Activated CD4-positive, alpha-beta T cell treated with anti-CD3 and anti-CD28 coated beads, Interleukin-2, Interleukin-4, amounts not matched to agents 100 ng/mL and 50 ng/mL, durations not matched to agents 16 hours and 8 hours (primary cell): ENCODE results near the gene COLQ.
"Not testable (repeated sequence)": the region's sequence is repeated elsewhere in the genome, so short reads cannot be mapped to it uniquely, and the experiment has no call there.

Source experiments
- DNase-seq: peaks from one replicate; pipeline ENCODE4 v3.0.0-alpha.2; 2020; ENCODE audit warnings: low spot score

The COLQ gene

DNA sequence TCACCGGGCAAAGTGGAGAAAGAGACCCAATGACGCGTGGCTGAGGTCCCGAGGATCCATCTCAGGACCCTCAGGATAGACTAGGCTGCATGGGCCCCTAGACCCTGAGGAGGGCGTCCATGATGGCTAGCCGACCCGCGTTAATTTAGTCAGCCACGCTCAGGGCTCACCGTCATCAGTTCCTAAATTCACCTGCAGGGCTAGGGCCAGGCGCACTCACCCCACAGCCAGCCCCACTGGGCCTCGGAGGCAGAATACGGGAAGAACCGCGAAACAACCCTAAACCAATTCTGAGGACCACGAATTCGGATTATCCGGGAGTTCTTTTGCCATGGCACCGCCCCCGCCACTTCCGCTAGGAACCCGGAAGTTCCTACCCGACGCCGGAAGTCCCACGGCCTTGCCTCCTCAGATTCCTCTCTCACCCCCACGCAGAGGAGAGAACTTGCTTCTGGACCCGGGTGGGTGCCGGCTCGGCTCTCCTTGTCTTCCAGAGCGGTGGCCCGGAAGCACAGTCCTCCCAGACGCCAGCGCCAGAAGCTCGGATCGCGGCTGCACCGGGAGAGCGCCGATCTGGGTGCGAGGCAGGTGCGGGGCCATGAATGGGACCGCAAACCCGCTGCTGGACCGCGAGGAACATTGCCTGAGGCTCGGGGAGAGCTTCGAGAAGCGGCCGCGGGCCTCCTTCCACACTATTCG, 94.2 kb downstream of the COLQ start, which contains the start of the genes EAF1 and METTL6:
Gene EAF1 (plus strand): TSS at position 417 of the 699 bp plus-strand sequence. CDS start 182 bp downstream, at position 599.
Gene METTL6 (minus strand): TSS at position 363 of the 699 bp plus-strand sequence. CDS start 1,033 bp downstream, outside the sequence.
- peak; percentile 85 for DNase-seq

- no peak for DNase-seq
Measured at GRCh38 chr3:15426579-15427118, 94.9 kb downstream of the COLQ start.

DNA sequence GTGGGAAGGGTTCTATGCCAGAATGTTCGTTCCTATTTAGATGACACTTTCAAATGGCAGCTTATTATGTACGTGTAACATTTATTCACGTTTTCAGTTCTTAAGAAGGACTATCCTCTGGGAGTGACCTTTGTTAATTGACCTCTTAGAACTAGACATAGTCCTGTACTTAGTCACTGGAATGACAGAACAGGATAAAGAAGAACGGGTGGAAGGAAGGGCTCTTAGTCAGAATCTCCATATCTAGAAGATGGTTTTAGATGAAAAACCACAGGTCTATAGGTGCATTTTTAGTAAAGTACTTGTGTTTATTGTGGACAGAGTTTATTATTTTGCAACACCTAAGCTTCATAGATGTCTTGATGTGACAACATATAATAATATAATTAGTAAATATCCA, 100.6 kb downstream of the COLQ start:
- no peak for DNase-seq

- DNase-seq, result not testable (repeated sequence)
Measured at GRCh38 chr3:15410966-15411365, 110.5 kb downstream of the COLQ start.

DNA sequence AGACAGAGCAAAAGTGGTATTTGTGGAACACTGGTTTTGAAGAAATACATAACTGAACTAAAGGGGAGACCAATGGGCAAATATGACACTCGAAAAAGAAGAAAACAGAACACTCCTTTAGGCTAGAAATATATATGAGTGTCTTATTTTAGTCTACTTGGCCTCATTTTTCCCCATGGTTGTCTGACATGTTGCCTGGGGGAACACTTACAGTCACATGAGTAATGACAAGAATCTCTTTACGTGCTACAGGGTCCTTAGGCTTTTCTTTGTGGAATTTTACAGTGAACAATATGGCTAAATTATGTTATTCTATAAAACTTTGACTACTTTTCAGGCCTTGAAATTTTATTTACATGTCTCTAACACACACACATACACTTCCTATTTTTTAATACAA, 111.7 kb downstream of the COLQ start:
- no peak for DNase-seq

GRCh38 chr3:15409239-15409638, 112.3 kb downstream of the COLQ start:
- no peak for DNase-seq

DNA sequence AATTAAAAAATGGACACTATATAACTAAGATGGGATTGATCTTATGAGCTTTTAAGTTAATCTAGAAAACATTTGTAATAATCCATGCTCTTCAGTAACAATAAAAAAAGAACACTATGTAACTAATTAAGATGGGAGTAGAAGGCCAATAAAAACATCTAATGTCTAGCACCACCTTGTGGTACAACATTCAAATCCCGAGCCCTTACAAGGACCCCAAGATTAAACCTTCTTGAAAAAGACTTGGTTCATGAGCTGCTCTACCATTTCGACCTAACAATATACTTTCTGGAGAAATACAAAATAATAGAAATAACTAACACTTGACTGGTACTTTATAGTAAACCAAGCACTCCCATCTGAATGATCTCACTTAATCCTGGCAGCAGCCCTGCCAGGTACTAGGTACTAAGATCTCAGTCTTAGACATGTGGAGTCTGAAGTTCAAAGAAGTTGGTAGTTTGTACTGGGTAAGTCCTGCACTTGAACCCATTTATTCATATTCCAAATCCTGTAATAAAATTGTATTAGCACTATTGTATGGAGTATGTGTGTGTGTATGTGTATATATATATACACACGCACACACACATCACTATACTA, 116.0 kb downstream of the COLQ start:
- peak; percentile 56 for DNase-seq

DNA sequence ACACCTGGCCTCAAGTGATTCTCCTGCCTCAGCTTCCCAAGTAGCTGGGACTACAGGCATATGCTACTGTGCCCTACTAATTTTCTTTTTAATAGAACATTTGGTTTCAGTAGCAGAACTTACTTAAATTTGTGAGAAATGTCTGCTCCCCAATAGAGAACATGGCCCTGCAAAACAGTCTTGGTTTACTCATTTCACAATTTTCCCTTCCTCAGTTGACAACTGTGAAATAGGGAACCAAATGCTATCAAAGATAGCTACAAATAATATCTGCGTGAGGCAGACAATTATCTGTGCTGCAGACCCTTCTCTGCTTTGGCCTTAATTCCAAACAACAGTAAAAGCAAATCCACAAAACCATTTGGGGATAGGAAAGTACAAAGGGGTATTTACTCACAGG, 116.7 kb downstream of the COLQ start:
- no peak for DNase-seq

GRCh38 chr3:15403965-15404364, 117.5 kb downstream of the COLQ start:
- DNase-seq, result no peak

DNA sequence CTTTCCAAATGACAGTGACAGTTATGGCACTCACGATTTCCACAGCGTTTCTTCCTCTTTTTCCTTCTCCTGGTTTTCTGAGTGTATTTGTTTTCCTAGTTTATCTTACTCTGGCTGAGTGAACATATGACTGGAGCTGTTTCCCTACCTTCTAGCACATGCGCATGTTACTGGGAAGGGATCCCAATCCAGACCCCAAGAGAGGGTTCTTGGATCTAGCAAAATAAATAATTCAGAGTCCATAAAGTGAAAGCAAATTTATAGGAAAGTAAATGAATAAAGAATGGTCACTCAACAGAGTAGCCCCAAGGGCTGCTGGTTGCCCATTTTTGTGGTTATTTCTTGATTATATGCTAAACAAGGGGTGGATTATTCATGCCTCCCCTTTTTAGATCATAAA, 118.0 kb downstream of the COLQ start:
- no peak for DNase-seq

DNA sequence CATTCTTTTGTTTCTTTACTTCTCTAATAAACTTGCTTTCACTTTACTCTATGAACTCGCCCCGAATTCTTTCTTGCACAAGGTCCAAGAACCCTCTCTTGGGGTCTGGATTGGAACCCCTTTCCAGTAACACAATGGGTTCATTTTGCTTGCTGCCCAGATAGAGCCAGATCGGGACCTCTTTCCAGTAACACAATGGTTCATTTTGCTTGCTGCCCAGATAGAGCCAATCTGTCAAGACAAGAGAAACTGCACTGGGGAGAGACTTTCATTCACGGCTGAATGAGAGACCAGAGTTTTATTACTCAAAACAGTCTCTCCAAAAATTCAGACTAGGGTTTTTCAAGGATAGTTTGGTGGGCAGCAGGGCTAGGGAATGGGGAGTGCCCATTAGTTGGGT, 119.6 kb downstream of the COLQ start:
- DNase-seq, result no peak
